Measurements from ENCODE around the gene CLMN.
"Not testable (repeated sequence)": the region's sequence is repeated elsewhere in the genome, so short reads cannot be mapped to it uniquely, and the experiment has no call there.

CLMN gene

GRCh38 chr14:95138876-95139275 is 180.8 kb downstream of the CLMN start:
- no peak for DNase-seq (ENCODE audit: low read depth in 3 of 3)

GRCh38 chr14:95138455-95138854 is 181.3 kb downstream of the CLMN start:
- DNase-seq (ENCODE audit: low read depth in 3 of 3), result not testable (repeated sequence)

- DNase-seq (ENCODE audit: low read depth in 3 of 3), result no peak
Observed at GRCh38 chr14:95137804-95138167, 181.9 kb downstream of the CLMN start.

- DNase-seq (ENCODE audit: low read depth in 3 of 3), result no peak
Observed at GRCh38 chr14:95137164-95137803, 182.4 kb downstream of the CLMN start.

GRCh38 chr14:95136631-95137030 is 183.1 kb downstream of the CLMN start:
- no peak for DNase-seq (ENCODE audit: low read depth in 3 of 3)

GRCh38 chr14:95134304-95134933 is 185.3 kb downstream of the CLMN start:
- DNase-seq (ENCODE audit: low read depth in 3 of 3), result no peak

GRCh38 chr14:95133282-95133681 is 186.4 kb downstream of the CLMN start:
- DNase-seq (ENCODE audit: low read depth in 3 of 3), result no peak

- no peak for DNase-seq (ENCODE audit: low read depth in 3 of 3)
Observed at GRCh38 chr14:95132760-95133159, 186.9 kb downstream of the CLMN start.
